Endodermal cell (in vitro differentiated cells): ENCODE results near the gene SSX3. TPM values are rescaled to one million over a fixed set of nuclear protein-coding genes. Genes with fewer than 3 reads are reported as not detected.
"Not testable (repeated sequence)": the region's sequence is repeated elsewhere in the genome, so short reads cannot be mapped to it uniquely, and the experiment has no call there.

Source experiments
- DNase-seq: peaks from one replicate; pipeline ENCODE4 v3.0.0-alpha.2; 2017
- H3K27ac ChIP-seq: 2 replicates; pipeline ENCODE4 v1.5.1; 2013; ENCODE audit warnings: mild to moderate bottlenecking, low read depth, low read length, moderate library complexity
- H3K27me3 ChIP-seq: 2 replicates; pipeline ENCODE4 v1.6.1; 2013; ENCODE audit warnings: mild to moderate bottlenecking, low read length, moderate library complexity; ENCODE audit not compliant: insufficient read depth, control insufficient read depth, poor library complexity, severe bottlenecking
- H3K36me3 ChIP-seq: 2 replicates; pipeline ENCODE4 v1.7.0; 2013; ENCODE audit warnings: mild to moderate bottlenecking, low read length, moderate library complexity; ENCODE audit not compliant: control insufficient read depth, insufficient read depth
- H3K4me1 ChIP-seq: one replicate; pipeline ENCODE4 v1.7.0; 2013; ENCODE audit warnings: low read length; ENCODE audit not compliant: control insufficient read depth, insufficient read depth
- H3K4me3 ChIP-seq: 2 replicates; pipeline ENCODE4 v1.5.1; 2013; ENCODE audit warnings: mild to moderate bottlenecking, low read length, moderate library complexity
- H3K9ac ChIP-seq: 2 replicates; pipeline ENCODE4 v1.6.1; 2013; ENCODE audit warnings: mild to moderate bottlenecking, low read length, moderate library complexity; ENCODE audit not compliant: poor library complexity, severe bottlenecking; ENCODE audit errors: extremely low read depth
- H3K9me3 ChIP-seq: 2 replicates; pipeline ENCODE4 v1.6.1; 2013; ENCODE audit warnings: mild to moderate bottlenecking, low read length, moderate library complexity; ENCODE audit not compliant: control insufficient read depth
- H3K27ac Mint-ChIP-seq: 2 replicates; pipeline ENCODE4 v1.8.0; 2020; ENCODE audit warnings: mixed read lengths
- H3K27me3 Mint-ChIP-seq: 2 replicates; pipeline ENCODE4 v1.8.0; 2021; ENCODE audit warnings: mild to moderate bottlenecking, mixed read lengths; ENCODE audit not compliant: insufficient read depth
- H3K36me3 Mint-ChIP-seq: 2 replicates; pipeline ENCODE4 v1.8.0; 2020; ENCODE audit warnings: low read depth, mixed read lengths
- H3K4me1 Mint-ChIP-seq: 2 replicates; pipeline ENCODE4 v1.8.0; 2020; ENCODE audit warnings: mixed read lengths
- H3K4me3 Mint-ChIP-seq: 2 replicates; pipeline ENCODE4 v1.8.0; 2020; ENCODE audit warnings: mild to moderate bottlenecking, moderate library complexity, mixed read lengths
- H3K9me3 Mint-ChIP-seq: 2 replicates; pipeline ENCODE4 v1.8.0; 2020; ENCODE audit warnings: mild to moderate bottlenecking, mixed read lengths
- WGBS, 2 experiments: methylation state at CpG; one replicate each; pipeline versions ENCODE4 v1.1.5 to v1.1.7; 2013; ENCODE audit warnings: missing lambda C conversion rate in 2 of 2, mixed read lengths in 1 of 2; ENCODE audit not compliant: insufficient coverage in 1 of 2, insufficient read length in 1 of 2; 5-methylcytosine and 5-hydroxymethylcytosine counted together
- total RNA-seq, 2 donors: library from RNA; stranded (reverse); fragmentation: NEBNext Ultra II Directional in 1 of 2; extraction: Animal tissue kit (Norgen Biotek cat#: 25700) in 1 of 2; gene quantifications; 2 replicates in 1 of 2; 3 replicates in 1 of 2; pipeline ENCODE4 v1.2.1, GENCODE V29; 2021
- TF ChIP-seq, protein P1 (sequence below): fragments of 200-600 bp; sonication (generic); conservative IDR thresholded peaks from 2 replicates; pipeline ENCODE4 v1.5.0; 2021; ENCODE audit warnings: antibody characterized with exemption, mild to moderate bottlenecking

Gene SSX3
- total RNA-seq, 2 donors from 2014 or later = not detected

DNA sequence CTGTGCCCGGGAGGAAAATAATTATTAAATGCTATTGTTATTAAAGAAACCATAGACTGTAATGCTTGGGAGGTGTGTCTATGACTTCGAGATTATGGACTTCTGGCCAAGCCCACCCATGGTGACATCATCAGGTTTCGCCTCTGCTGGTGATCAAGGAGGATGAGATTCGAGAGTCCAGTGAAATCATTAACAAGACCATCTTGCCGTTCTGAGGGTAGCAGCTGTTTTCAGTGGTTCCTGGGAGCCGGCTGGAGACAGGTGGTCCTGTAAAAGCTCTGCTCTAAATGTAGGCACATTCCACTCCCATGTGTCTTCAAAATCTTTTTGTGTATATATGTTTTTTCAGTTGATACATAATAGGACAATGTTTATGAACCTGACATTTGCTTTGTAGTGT lies 2.8 kb upstream of the SSX3 start:
- H3K4me1 Mint-ChIP-seq, H3K27ac Mint-ChIP-seq, DNase-seq, H3K9me3 ChIP-seq, H3K4me3 ChIP-seq, H3K27me3 Mint-ChIP-seq, H3K27me3 ChIP-seq, H3K36me3 ChIP-seq, H3K36me3 Mint-ChIP-seq, H3K4me1 ChIP-seq, H3K4me3 Mint-ChIP-seq, H3K27ac ChIP-seq, H3K9ac ChIP-seq: not testable (repeated sequence)
- WGBS, 2 experiments = 95% methylated on average over 4 of the region's 6 CpGs; no CpG with 5 or more reads in 1 of the 2 experiments
- H3K9me3 Mint-ChIP-seq = peaks cover 54% of the 10 kb centered on the region

DNA sequence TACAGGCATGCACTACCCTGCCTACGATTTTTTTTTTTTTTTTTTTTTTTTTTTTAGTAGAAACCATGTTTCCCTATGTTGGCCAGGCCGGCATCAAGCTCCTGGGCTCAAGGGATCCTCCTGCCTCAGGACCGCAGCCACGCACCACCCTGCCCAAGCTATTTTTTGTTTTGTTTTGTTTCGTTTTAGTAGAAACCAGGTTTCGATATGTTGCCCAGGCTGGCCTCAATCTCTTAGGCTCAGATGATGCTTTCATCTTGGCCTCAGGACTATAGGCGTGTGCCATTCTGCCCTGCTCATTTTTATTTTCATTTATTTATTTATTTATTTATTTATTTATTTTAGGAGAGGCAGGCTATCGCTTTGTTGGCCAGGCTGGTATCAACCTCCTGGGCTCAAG lies 1.2 kb upstream of the SSX3 start:
- H3K4me3 ChIP-seq = no peak overlapping the region
- H3K9ac ChIP-seq = no peak overlapping the region
- no peak overlapping the region for H3K27ac Mint-ChIP-seq
- 97% methylated on average over 7 of the region's 8 CpGs; no CpG with 5 or more reads in 1 of the 2 experiments for WGBS, 2 experiments
- H3K36me3 ChIP-seq = no peaks in the 10 kb centered on the region
- H3K4me3 Mint-ChIP-seq = no peak overlapping the region
- H3K27me3 Mint-ChIP-seq = no peaks in the 10 kb centered on the region
- no peaks in the 10 kb centered on the region for H3K36me3 Mint-ChIP-seq
- TF ChIP-seq, protein P1, sequence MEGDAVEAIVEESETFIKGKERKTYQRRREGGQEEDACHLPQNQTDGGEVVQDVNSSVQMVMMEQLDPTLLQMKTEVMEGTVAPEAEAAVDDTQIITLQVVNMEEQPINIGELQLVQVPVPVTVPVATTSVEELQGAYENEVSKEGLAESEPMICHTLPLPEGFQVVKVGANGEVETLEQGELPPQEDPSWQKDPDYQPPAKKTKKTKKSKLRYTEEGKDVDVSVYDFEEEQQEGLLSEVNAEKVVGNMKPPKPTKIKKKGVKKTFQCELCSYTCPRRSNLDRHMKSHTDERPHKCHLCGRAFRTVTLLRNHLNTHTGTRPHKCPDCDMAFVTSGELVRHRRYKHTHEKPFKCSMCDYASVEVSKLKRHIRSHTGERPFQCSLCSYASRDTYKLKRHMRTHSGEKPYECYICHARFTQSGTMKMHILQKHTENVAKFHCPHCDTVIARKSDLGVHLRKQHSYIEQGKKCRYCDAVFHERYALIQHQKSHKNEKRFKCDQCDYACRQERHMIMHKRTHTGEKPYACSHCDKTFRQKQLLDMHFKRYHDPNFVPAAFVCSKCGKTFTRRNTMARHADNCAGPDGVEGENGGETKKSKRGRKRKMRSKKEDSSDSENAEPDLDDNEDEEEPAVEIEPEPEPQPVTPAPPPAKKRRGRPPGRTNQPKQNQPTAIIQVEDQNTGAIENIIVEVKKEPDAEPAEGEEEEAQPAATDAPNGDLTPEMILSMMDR = no peak
- no peaks in the 10 kb centered on the region for H3K27me3 ChIP-seq
- no peaks in the 10 kb centered on the region for H3K9me3 ChIP-seq
- H3K27ac ChIP-seq = no peak overlapping the region
- DNase-seq = no peak
- H3K4me1 Mint-ChIP-seq = no peaks in the 10 kb centered on the region
- peaks cover 62% of the 10 kb centered on the region for H3K9me3 Mint-ChIP-seq
- no peaks in the 10 kb centered on the region for H3K4me1 ChIP-seq

DNA sequence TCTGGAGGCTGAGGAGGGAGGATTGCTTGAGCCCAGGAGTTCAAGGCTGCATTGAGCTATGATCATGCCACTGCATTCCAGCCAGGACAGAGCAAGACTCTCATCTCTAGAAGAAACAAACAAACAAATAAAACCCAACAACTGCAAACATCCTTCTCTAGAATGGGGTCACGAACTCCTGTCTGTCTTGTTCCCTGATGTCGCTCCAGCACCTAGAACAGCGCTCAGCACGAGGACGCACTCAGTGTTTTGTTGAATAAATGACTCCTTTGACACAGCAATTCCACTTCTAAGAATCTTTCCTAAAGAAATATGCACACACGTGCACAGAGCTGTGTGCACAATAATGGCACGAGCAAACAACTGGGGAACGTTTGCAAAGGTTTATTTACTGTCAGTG lies 10.4 kb downstream of the SSX3 start:
- peaks cover 47% of the 10 kb centered on the region for H3K9me3 Mint-ChIP-seq
- not testable (repeated sequence) for H3K36me3 Mint-ChIP-seq

DNA sequence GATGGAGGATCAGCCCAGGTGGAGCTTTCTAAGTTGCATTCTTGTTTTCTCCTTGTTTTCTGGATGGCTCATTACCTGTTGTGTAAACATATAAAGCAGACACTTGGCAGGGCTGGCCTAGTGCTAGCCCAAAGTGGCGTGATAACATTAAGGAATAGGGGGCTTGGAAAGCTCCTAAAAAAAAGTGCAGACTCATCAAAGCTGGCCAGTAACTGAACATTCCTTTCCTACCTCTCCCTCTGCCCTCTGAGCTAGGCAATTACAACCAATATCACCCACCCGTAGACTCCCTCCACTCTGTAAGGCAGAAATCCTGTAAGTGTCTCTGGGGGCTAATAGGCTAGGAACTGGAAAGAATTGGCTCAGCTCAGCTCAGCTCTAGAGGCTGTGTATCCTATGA lies 42.5 kb downstream of the SSX3 start:
- H3K9ac ChIP-seq, H3K36me3 ChIP-seq, H3K27me3 Mint-ChIP-seq, H3K4me1 ChIP-seq, H3K27ac ChIP-seq, H3K27me3 ChIP-seq, DNase-seq, H3K36me3 Mint-ChIP-seq, H3K27ac Mint-ChIP-seq, H3K4me3 Mint-ChIP-seq, H3K4me1 Mint-ChIP-seq, H3K4me3 ChIP-seq, H3K9me3 ChIP-seq: not testable (repeated sequence)
- WGBS, 2 experiments = 86% methylated on average over 1 of the region's 2 CpGs; no CpG with 5 or more reads in 1 of the 2 experiments
- H3K9me3 Mint-ChIP-seq = peaks cover 39% of the 10 kb centered on the region

More for the DNA sequence above, 10.4 kb downstream of the SSX3 start:
- WGBS, 2 experiments = 60 to 90% methylated on average over 2 to 7 of the region's 8 CpGs
- not testable (repeated sequence) for H3K27ac ChIP-seq, H3K9ac ChIP-seq, H3K27me3 Mint-ChIP-seq, H3K27ac Mint-ChIP-seq, H3K27me3 ChIP-seq, H3K4me3 Mint-ChIP-seq, H3K4me1 ChIP-seq, H3K4me1 Mint-ChIP-seq, DNase-seq, H3K4me3 ChIP-seq, H3K36me3 ChIP-seq, H3K9me3 ChIP-seq
